ENCODE measurements around the gene SUSD2. TPM values are rescaled to one million over a fixed set of nuclear protein-coding genes. Genes with fewer than 3 reads are reported as not detected.
A peak's percentile ranks its signal among the peaks of the same experiment; 100 is the strongest.
"Not testable (repeated sequence)": the region's sequence is repeated elsewhere in the genome, so short reads cannot be mapped to it uniquely, and the experiment has no call there.

Gene SUSD2
- total RNA-seq, 4 donors from 2014 or later = 3.3 to 10.0 (median 4.2) TPM

DNA sequence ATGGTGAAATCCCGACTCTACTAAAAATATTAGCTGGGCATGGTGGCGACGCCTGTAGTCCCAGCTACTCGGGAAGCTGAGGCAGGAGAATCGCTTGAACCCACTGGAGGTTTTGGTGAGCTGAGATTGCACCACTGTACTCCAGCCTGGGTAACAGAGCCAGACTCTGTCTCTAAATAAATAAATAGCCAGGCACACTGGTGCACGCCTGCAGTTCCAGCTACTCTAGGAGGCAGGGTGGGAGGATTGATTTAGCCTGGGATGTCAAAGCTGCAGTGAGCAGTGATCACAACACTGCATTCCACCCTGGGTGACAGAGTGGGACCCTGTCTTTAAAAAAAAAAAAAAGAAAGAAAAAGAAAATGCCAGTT is 17.4 kb downstream of the SUSD2 start:
- Histone ChIP-seq H3K4me1 (peaks cover 0 to 9% (median 4%) of the 10 kb centered on the region in 4 donors), H3K9me3 (no peaks in the 10 kb centered on the region), H3K4me3 (no peak overlapping the region), H3K27me3 (no peaks in the 10 kb centered on the region), H3K27ac (replicated peaks in 1 of 4) (no peak overlapping the region), H3K36me3 (no peaks in the 10 kb centered on the region)
- no peak for DNase-seq (ENCODE audit: extremely low spot score)
- 89% methylated on average over 5 of the region's 6 CpGs for WGBS
- intact Hi-C loops (cut with DNase I) = no loop called here
- TF ChIP-seq POLR2AphosphoS5 (IDR thresholded peaks at IDR 0.05) = no peak
- TF ChIP-seq, protein P1, sequence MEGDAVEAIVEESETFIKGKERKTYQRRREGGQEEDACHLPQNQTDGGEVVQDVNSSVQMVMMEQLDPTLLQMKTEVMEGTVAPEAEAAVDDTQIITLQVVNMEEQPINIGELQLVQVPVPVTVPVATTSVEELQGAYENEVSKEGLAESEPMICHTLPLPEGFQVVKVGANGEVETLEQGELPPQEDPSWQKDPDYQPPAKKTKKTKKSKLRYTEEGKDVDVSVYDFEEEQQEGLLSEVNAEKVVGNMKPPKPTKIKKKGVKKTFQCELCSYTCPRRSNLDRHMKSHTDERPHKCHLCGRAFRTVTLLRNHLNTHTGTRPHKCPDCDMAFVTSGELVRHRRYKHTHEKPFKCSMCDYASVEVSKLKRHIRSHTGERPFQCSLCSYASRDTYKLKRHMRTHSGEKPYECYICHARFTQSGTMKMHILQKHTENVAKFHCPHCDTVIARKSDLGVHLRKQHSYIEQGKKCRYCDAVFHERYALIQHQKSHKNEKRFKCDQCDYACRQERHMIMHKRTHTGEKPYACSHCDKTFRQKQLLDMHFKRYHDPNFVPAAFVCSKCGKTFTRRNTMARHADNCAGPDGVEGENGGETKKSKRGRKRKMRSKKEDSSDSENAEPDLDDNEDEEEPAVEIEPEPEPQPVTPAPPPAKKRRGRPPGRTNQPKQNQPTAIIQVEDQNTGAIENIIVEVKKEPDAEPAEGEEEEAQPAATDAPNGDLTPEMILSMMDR (IDR thresholded peaks at IDR 0.05) = no peak
- TF ChIP-seq EP300 (IDR thresholded peaks at IDR 0.05) = no peak
- TF ChIP-seq POLR2A (IDR thresholded peaks at IDR 0.05; ENCODE audit: low read depth) = no peak

DNA sequence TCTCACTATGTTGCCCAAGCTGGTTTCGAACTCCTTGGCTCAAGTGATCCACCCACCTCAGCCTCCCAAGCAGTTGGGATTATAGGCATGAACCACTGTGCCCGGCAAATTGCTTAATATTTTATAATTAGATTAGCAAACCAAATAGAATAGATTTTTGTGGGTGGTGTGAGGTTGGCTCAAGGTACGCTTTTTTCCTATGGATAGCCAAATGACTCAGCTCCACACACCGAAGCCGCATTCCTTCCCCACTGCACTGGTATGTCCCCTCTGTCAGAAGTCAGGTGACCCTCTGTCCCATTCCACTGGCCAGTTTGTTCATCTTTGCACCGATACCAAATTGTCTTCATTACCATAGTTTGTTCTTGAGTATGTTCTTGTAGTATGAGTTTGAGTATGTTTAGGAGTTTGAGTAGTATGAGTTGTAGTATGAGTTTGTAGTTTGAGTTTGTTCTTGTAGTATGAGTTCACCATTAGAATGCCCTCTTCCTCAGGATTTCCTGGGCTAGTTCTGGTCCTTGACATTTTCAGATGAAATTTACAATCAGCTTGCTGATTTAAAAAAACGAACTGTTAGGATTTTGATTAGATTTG is 19.4 kb downstream of the SUSD2 start:
- intact Hi-C loops (cut with DNase I) = no loop called here
- no peak for DNase-seq (ENCODE audit: extremely low spot score)
- no peak overlapping the region for H3K4me3 ChIP-seq
- H3K4me1 ChIP-seq = peaks cover 0 to 9% (median 4%) of the 10 kb centered on the region in 4 donors
- WGBS = 80% methylated on average over 7 of the region's 7 CpGs
- H3K27me3 ChIP-seq = no peaks in the 10 kb centered on the region
- no peak overlapping the region for H3K27ac ChIP-seq (replicated peaks in 1 of 4)
- peaks cover 0 to 6% (median 2%) of the 10 kb centered on the region in 4 donors for H3K9me3 ChIP-seq
- TF ChIP-seq EP300 (IDR thresholded peaks at IDR 0.05) = no peak
- H3K36me3 ChIP-seq = no peaks in the 10 kb centered on the region

DNA sequence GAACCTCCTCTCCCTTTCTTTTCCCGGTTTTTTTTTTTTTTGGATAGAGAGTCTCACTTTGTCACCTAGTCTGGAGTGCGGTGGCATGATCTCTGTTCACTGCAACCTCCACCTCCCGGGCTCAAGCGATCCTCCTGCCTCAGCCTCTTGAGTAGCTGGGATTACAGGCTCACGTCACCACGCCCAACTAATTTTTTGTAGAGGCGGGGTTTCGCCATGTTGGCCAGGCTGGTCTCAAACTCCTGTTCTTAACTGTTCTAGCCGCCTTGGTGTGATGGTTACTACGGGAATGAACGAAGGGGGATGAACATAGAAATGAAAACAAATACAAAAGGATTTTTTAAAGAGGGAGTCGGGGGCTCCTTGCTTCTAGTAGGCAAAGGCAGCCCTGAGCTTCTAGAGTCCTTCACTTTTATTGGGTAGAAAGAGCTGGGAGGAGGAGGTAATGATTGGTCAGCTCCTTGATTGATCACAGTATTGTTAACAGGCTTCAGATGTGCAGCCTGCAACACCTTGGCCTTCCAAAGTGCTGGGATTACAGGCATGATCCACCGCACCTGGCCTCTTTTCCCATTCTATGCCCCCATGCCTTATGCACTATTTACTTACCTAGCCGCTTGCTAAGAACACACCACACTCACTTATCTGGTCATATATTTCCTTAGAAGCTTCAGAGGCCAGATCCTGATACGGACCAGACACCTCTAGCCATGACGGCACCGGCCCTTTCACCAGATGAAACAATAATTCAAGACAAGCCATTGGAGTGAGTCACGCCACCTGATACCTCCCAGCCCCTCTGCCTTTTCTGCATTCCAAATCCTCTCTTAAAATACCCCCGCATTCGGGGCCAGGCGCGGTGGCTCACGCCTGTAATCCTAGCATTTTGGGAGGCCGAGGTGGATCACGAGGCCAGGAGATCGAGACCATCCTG is 20.7 kb downstream of the SUSD2 start:
- Histone ChIP-seq H3K9me3 (peaks cover 0 to 6% (median 2%) of the 10 kb centered on the region in 4 donors), H3K27ac (replicated peaks in 1 of 4) (no peak overlapping the region), H3K4me3 (no peak overlapping the region), H3K27me3 (no peaks in the 10 kb centered on the region), H3K36me3 (no peaks in the 10 kb centered on the region), H3K4me1 (peaks cover 7 to 13% (median 9%) of the 10 kb centered on the region in 4 donors)
- intact Hi-C loops (cut with DNase I) = no loop called here
- WGBS = 94% methylated on average over 26 of the region's 26 CpGs
- no peak for DNase-seq (ENCODE audit: extremely low spot score)
- TF ChIP-seq POLR2A (IDR thresholded peaks at IDR 0.05; ENCODE audit: low read depth) (no peak), EP300 (IDR thresholded peaks at IDR 0.05) (no peak), POLR2AphosphoS5 (IDR thresholded peaks at IDR 0.05) (no peak)
- TF ChIP-seq, protein P1 (IDR thresholded peaks at IDR 0.05) = no peak

DNA sequence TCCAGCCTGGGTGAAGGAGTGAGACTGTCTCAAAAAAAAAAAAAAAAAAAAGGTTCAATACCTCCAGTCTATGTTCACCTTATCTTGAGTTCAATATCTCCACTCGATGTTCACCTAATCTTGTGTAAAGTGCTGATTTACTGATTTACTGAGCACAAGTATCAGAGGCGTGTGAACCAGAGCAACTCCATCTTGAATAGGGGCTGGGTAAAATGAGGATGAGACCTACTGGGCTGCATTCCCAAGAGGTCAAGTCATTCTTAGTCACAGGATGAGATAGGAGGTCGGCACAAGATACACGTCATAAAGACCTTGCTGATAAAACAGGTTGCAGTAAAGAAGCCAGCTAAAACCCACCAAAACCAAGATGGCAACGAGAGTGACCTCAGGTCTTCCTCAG is 22.6 kb downstream of the SUSD2 start:
- H3K36me3 ChIP-seq; intact Hi-C loops (cut with DNase I); H3K27me3 ChIP-seq; H3K9me3 ChIP-seq; DNase-seq (ENCODE audit: extremely low spot score); H3K27ac ChIP-seq (replicated peaks in 1 of 4); H3K4me3 ChIP-seq: not testable (repeated sequence)
- 94% methylated on average over 5 of the region's 5 CpGs for WGBS
- peaks cover 17 to 26% (median 23%) of the 10 kb centered on the region in 4 donors for H3K4me1 ChIP-seq

DNA sequence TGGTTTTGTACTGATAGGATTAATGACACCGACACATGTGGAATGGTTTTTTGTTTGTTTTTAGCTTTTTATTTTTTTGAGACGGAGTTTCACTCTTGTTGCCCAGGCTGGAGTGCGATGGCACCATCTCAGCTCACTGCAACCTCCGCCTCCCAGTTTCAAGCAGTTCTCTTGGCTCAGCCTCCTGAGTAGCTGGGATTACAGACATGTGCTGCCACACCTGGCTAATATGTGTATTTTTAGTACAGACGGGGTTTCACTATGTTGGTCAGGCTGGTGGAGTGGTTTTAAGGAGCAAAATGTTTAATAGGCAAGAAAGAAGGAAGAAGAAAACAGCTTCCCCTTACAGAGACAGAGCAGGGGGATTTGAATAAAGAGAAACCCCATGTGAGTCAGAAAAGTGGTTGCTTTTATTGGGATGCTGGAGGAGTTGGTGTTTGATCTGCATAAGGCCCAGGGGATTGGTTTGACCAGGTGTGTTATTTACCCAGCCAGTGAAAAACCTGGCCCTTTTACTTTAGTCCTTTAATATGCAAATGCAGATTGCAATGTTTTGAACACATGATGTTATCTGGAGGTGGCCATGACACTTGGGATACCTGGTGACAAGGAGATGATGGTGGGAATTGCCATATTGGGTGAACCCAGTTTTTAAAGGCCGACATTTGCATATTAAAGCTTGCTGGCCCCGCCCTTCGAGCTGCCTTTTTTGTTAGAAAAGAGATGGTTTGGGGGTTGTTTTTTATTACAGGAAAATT is 24.3 kb downstream of the SUSD2 start:
- WGBS = 87% methylated on average over 8 of the region's 8 CpGs
- Histone ChIP-seq H3K27me3 (no peaks in the 10 kb centered on the region), H3K9me3 (peaks cover 0 to 6% (median 2%) of the 10 kb centered on the region in 4 donors), H3K4me1 (peaks cover 17 to 30% (median 23%) of the 10 kb centered on the region in 4 donors), H3K36me3 (no peaks in the 10 kb centered on the region), H3K27ac (replicated peaks in 1 of 4) (no peak overlapping the region), H3K4me3 (no peak overlapping the region)
- TF ChIP-seq POLR2AphosphoS5 (IDR thresholded peaks at IDR 0.05) (no peak), POLR2A (IDR thresholded peaks at IDR 0.05; ENCODE audit: low read depth) (no peak)
- intact Hi-C loops (cut with DNase I) = no loop called here
- no peak for DNase-seq (ENCODE audit: extremely low spot score)

DNA sequence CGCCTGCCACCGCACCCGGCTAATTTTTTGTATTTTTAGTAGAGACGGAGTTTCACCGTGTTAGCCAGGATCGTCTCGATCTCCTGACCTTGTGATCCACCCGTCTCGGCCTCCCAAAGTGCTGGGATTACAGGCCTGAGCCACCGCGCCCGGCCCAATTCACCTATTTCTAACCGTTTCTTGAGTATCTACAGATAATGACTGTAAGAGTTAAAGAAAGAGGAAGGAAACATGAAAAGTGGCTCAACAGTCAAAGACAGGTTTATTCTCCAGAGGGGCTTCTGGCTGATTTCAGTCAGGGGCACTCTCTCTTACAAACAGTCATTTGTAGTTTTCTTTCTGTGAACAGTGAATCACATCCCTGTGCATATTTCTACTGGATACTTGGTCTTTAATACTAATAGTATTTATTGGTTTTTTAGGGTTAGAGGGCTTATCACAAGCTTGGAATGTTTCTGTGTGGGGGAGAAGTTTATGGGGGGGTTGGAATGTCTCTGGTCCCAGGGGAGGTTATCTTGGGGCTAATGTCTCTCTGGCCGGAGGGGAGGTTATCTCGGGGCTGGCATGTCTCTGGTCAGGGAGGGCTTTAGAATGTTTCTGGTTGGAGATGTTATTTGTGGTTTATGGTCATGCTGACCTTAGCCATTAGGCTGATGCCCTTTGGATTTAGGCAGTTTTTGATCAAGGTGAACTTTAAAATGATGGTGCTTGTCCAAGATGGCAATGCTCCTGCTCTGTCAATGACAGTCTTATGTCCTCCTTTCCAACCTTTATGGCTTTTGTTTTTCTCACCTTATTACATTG is 25.4 kb downstream of the SUSD2 start:
- H3K9me3 ChIP-seq; DNase-seq (ENCODE audit: extremely low spot score); H3K27me3 ChIP-seq; H3K4me3 ChIP-seq; intact Hi-C loops (cut with DNase I); H3K36me3 ChIP-seq: not testable (repeated sequence)
- H3K4me1 ChIP-seq = peaks cover 17 to 30% (median 23%) of the 10 kb centered on the region in 4 donors
- peak overlapping the region; percentile 42 to 85 (median 78) for H3K27ac ChIP-seq (replicated peaks in 1 of 4)
- WGBS = 91% methylated on average over 15 of the region's 15 CpGs
